Measurements from ENCODE around the gene SPEF1. TPM values are rescaled to one million over a fixed set of nuclear protein-coding genes. Genes with fewer than 3 reads are reported as not detected.

SPEF1 gene
- total and polyA plus RNA-seq, 2 of the 13 experiments (the other 11 are each of a cell fraction or from before 2014, with no cell fraction given) = 0.11 to 0.27 TPM

DNA sequence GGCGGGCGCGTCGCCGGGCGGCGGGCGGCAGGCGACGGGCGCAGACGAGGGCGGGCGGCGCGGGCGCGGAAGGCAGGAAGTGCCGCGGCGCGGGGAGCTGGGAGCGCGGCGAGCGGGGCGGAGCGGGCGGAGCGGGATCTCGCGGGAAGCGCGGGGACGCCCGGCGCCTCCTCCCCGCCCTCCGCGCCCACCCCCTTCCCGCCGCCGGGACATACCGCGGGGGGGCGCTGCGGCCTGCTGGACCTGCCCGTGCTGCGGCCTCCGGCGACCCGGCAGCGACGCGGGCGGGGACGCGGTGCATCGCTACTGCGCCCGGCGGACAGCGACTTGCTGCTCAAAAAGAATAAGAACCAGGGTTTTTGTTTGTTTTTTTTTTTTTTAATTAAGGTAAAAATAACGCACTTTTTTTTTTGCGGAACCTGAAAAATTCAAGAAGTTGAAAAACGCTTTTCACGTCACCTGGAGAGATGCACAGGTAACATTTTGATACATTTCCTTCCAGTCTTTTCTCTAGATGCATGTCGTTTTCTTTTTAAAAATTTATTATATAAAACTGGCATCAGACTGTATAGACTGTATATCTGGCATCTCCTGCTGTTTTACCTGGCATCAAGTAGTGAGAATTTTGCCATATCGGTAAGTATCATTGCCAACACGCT lies 5.5 kb upstream of the SPEF1 start, which contains the start of gene CENPB (continued):
- TF ChIP-seq, protein P1, sequence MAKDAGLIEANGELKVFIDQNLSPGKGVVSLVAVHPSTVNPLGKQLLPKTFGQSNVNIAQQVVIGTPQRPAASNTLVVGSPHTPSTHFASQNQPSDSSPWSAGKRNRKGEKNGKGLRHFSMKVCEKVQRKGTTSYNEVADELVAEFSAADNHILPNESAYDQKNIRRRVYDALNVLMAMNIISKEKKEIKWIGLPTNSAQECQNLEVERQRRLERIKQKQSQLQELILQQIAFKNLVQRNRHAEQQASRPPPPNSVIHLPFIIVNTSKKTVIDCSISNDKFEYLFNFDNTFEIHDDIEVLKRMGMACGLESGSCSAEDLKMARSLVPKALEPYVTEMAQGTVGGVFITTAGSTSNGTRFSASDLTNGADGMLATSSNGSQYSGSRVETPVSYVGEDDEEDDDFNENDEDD (CRISPR knock-in tag; IDR thresholded peaks at IDR 0.05; ENCODE audit: borderline replicate concordance) = 0 out of 2 replicates have a peak, but pooled peaks have one; percentile 34
- TF ChIP-seq NONO (IDR thresholded peaks at IDR 0.05) (no peak), NONO (CRISPR knock-in tag; conservative IDR thresholded peaks at IDR 0.05) (peak; percentile 73; the same call in 1 of the 2 replicates), MXI1 (IDR thresholded peaks at IDR 0.05; ENCODE audit: borderline replicate concordance, low read depth, low read length) (peak; percentile 79; the same call in 2 of the 3 replicates), ZNF660 (CRISPR knock-in tag; IDR thresholded peaks at IDR 0.05; ENCODE audit: borderline replicate concordance, low read depth) (no peak), THAP11 (CRISPR knock-in tag; IDR thresholded peaks at IDR 0.05) (peak; percentile 88), KDM2A (CRISPR knock-in tag; IDR thresholded peaks at IDR 0.05; ENCODE audit: borderline replicate concordance, low read depth) (peak; percentile 74), HDAC1 (CRISPR knock-in tag; IDR thresholded peaks at IDR 0.05) (peak; percentile 43; the same call in 1 of the 2 replicates), HOXA3 (CRISPR knock-in tag; IDR thresholded peaks at IDR 0.05) (peak; percentile 88), ZC3H4 (CRISPR knock-in tag; IDR thresholded peaks at IDR 0.05; ENCODE audit: borderline replicate concordance) (no peak), FOSL2 (CRISPR knock-in tag; IDR thresholded peaks at IDR 0.05) (peak; percentile 23; the same call in 1 of the 2 replicates), NR2C2 (CRISPR knock-in tag; IDR thresholded peaks at IDR 0.05; ENCODE audit: borderline replicate concordance) (0 out of 2 replicates have a peak, but pooled peaks have one; percentile 19), ZBTB38 (CRISPR knock-in tag; IDR thresholded peaks at IDR 0.05) (peak; percentile 24; the same call in 1 of the 2 replicates), FOXK1 (CRISPR knock-in tag; IDR thresholded peaks at IDR 0.05; ENCODE audit: borderline replicate concordance, low read depth) (0 out of 2 replicates have a peak, but pooled peaks have one; percentile 41), ZNF253 (CRISPR knock-in tag; IDR thresholded peaks at IDR 0.05; ENCODE audit: borderline replicate concordance) (no peak), RAD21 (CRISPR knock-in tag; IDR thresholded peaks at IDR 0.05) (peak; percentile 97), PTBP1 (IDR thresholded peaks at IDR 0.05; ENCODE audit: low read depth, low read length, poor library complexity, severe bottlenecking) (no peak), ETV5 (CRISPR knock-in tag; IDR thresholded peaks at IDR 0.05; ENCODE audit: borderline replicate concordance) (peak; percentile 44; the same call in 1 of the 2 replicates), PHF5A (CRISPR knock-in tag; IDR thresholded peaks at IDR 0.05; ENCODE audit: low read depth, unreplicated experiment) (no peak), TRIM24 (CRISPR knock-in tag; IDR thresholded peaks at IDR 0.05) (no peak)
- TF ChIP-seq, protein P2, sequence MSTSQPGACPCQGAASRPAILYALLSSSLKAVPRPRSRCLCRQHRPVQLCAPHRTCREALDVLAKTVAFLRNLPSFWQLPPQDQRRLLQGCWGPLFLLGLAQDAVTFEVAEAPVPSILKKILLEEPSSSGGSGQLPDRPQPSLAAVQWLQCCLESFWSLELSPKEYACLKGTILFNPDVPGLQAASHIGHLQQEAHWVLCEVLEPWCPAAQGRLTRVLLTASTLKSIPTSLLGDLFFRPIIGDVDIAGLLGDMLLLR (CRISPR knock-in tag; IDR thresholded peaks at IDR 0.05) = 0 out of 2 replicates have a peak, but pooled peaks have one; percentile 29
- TF ChIP-seq, protein P3, sequence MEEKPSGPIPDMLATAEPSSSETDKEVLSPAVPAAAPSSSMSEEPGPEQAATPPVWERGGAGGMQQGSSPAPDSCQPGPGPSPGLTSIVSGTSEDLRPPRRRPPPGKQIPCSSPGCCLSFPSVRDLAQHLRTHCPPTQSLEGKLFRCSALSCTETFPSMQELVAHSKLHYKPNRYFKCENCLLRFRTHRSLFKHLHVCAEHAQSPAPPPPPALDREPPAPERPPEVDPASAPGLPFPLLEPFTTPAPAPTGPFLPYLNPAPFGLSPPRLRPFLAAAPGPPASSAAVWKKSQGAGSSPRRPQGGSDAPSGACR (CRISPR knock-in tag; IDR thresholded peaks at IDR 0.05) = no peak
- TF ChIP-seq, protein P4, sequence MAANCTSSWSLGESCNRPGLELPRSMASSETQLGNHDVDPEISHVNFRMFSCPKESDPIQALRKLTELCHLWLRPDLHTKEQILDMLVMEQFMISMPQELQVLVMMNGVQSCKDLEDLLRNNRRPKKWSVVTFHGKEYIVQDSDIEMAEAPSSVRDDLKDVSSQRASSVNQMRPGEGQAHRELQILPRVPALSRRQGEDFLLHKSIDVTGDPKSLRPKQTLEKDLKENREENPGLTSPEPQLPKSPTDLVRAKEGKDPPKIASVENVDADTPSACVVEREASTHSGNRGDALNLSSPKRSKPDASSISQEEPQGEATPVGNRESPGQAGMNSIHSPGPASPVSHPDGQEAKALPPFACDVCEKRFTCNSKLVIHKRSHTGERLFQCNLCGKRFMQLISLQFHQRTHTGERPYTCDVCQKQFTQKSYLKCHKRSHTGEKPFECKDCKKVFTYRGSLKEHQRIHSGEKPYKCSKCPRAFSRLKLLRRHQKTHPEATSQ (CRISPR knock-in tag; IDR thresholded peaks at IDR 0.05; ENCODE audit: borderline replicate concordance) = no peak; the same call in 1 of the 2 replicates
